A673 (cell line): ENCODE results near the gene PALLD.

ENCODE experiments used
- EZH2 ChIP-seq: fragments of 200-600 bp; sonication (generic); IDR thresholded peaks from 2 replicates; pipeline ENCODE4 v1.6.1; 2017; ENCODE audit warnings: borderline replicate concordance, low read depth, mild to moderate bottlenecking, mixed read lengths, antibody characterized with exemption, low read length; ENCODE audit not compliant: poor library complexity, severe bottlenecking
- TF ChIP-seq, protein P1 (sequence below): fragments of 300-800, 200-600 bp; sonication (generic); conservative IDR thresholded peaks from 2 replicates; pipeline ENCODE4 v1.5.1; 2017; ENCODE audit warnings: low read depth, mild to moderate bottlenecking, antibody characterized with exemption, low read length, moderate library complexity, mixed read lengths

DNA sequence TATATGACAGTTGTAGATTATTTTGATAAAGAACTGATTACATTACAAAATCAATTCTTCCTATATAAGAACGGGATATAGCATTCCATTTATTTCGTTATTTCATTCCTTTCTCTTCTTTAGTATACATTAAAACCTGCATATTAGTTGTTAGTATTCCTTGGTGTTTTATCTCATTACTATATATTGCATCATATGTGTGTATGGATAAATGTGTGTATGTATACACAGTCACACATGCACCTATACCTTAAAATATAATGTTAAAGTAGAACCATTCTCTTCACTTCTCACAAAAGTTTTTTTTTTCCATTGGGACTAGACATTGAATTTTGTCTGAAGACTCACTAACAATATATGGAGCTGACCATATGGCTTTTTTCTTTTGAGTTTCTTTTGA is 5.3 kb upstream of the PALLD start:
- TF ChIP-seq, protein P1, sequence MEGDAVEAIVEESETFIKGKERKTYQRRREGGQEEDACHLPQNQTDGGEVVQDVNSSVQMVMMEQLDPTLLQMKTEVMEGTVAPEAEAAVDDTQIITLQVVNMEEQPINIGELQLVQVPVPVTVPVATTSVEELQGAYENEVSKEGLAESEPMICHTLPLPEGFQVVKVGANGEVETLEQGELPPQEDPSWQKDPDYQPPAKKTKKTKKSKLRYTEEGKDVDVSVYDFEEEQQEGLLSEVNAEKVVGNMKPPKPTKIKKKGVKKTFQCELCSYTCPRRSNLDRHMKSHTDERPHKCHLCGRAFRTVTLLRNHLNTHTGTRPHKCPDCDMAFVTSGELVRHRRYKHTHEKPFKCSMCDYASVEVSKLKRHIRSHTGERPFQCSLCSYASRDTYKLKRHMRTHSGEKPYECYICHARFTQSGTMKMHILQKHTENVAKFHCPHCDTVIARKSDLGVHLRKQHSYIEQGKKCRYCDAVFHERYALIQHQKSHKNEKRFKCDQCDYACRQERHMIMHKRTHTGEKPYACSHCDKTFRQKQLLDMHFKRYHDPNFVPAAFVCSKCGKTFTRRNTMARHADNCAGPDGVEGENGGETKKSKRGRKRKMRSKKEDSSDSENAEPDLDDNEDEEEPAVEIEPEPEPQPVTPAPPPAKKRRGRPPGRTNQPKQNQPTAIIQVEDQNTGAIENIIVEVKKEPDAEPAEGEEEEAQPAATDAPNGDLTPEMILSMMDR, result no peak
- no peak for TF ChIP-seq EZH2
